Measurements from ENCODE around the gene RGS2.

RGS2 gene

DNA sequence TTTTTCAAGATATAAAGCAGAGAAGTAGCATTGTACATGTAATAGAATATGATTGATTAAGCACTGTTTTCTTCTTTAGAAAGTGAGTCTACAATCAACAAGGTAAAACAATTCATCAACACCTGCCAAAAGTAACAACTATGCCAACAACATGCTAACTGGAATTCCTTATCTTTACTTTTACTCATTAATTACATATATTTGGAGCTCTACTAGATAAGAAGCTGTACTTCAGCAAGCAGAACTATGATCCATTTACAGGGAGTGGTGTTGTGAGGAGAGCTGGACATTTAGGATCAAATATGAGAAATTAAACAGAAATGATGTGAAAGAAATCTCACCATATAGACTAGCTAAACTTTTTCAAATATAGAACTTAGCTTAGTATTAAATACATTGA lies 51.0 kb downstream of the RGS2 start:
- no peak for DNase-seq
- Histone ChIP-seq H3K79me2 (ENCODE audit: control insufficient read depth, insufficient read depth, low read length, poor library complexity) (no peaks in the 10 kb centered on the region), H2AFZ (ENCODE audit: insufficient read depth, low read length, poor library complexity) (no peak overlapping the region), H4K8ac (ENCODE audit: low read depth, low read length) (no peak overlapping the region), H3K9ac (ENCODE audit: low read length) (no peak overlapping the region), H3K14ac (ENCODE audit: low read length) (no peak overlapping the region), H3K36me3 (ENCODE audit: control insufficient read depth in 1 of 2, insufficient read depth in 2 of 2, low read length in 2 of 2) (no peaks in the 10 kb centered on the region), H3K27ac (ENCODE audit: low read depth, low read length) (no peak overlapping the region), H4K12ac (ENCODE audit: low read depth, low read length) (no peak overlapping the region), H3K4me2 (ENCODE audit: low read length) (no peak overlapping the region), H3K79me1 (ENCODE audit: low read length) (no peaks in the 10 kb centered on the region), H2BK120ac (ENCODE audit: insufficient read depth, low read length, poor library complexity) (no peak overlapping the region), H3K4ac (ENCODE audit: low read depth, low read length) (no peak overlapping the region), H2AK5ac (ENCODE audit: low read length) (no peak overlapping the region), H3K9me3 (ENCODE audit: insufficient read depth, low read depth, low read length) (no peaks in the 10 kb centered on the region), H3K4me3 (ENCODE audit: low read depth, low read length) (no peak overlapping the region), H3K4me1 (ENCODE audit: control insufficient read depth in 1 of 2, insufficient read depth in 2 of 2, low read length in 2 of 2) (no peaks in the 10 kb centered on the region), H4K91ac (ENCODE audit: low read depth, low read length) (no peak overlapping the region), H3K27me3 (ENCODE audit: insufficient read depth, low read length) (no peaks in the 10 kb centered on the region), H3K23ac (ENCODE audit: low read length) (no peak overlapping the region), H2BK12ac (ENCODE audit: low read length) (no peak overlapping the region), H2BK5ac (ENCODE audit: low read depth, low read length, poor library complexity) (no peak overlapping the region), H3K18ac (ENCODE audit: low read length) (no peak overlapping the region)

DNA sequence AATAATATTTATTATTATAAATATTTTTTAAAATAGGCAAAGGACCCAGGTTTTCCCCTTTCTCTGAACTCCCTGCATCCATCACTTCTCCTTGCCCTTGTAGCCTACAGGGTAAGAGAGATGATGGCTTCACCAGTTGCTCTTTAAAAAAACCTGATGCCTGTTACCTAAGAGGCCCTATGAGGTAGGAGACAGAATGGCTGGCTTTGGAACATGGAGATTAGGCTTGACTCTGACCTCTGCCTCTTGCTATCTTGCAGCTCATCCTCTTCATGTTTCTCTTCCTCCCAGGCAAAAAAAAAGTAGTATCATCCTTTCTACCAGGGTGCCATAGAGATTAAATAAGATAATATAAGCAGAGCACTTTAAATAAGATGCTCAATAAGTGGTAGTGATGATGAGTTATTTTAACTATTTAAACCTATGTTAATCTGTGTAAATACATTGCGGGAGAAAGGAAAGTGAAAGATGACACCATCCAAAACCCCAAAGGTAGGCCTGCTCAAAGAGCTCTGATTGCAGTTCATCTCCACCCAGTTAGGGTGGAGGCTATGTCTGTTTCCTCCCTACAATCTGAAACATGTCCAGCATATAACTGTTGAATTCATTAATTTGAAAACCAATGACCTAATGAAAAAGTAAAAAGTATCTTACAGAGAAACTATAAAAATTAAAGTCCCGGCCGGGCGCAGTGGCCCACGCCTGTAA lies 51.8 kb downstream of the RGS2 start:
- no peaks in the 10 kb centered on the region for H3K4me1 ChIP-seq (ENCODE audit: control insufficient read depth in 1 of 2, insufficient read depth in 2 of 2, low read length in 2 of 2)
- no peak overlapping the region for H2BK120ac ChIP-seq (ENCODE audit: insufficient read depth, low read length, poor library complexity)
- H3K27ac ChIP-seq (ENCODE audit: low read depth, low read length) = no peak overlapping the region
- H3K4me3 ChIP-seq (ENCODE audit: low read depth, low read length) = no peak overlapping the region
- no peak overlapping the region for H2AK5ac ChIP-seq (ENCODE audit: low read length)
- no peaks in the 10 kb centered on the region for H3K79me2 ChIP-seq (ENCODE audit: control insufficient read depth, insufficient read depth, low read length, poor library complexity)
- H3K18ac ChIP-seq (ENCODE audit: low read length) = no peak overlapping the region
- no peaks in the 10 kb centered on the region for H3K36me3 ChIP-seq (ENCODE audit: control insufficient read depth in 1 of 2, insufficient read depth in 2 of 2, low read length in 2 of 2)
- no CpG with 5 or more reads among the region's 5 CpGs for WGBS (ENCODE audit: extremely low coverage, insufficient coverage, insufficient read length)
- H3K79me1 ChIP-seq (ENCODE audit: low read length) = no peaks in the 10 kb centered on the region
- H2BK12ac ChIP-seq (ENCODE audit: low read length) = no peak overlapping the region
- H3K4ac ChIP-seq (ENCODE audit: low read depth, low read length) = no peak overlapping the region
- H3K23ac ChIP-seq (ENCODE audit: low read length) = no peak overlapping the region
- no peak overlapping the region for H3K4me2 ChIP-seq (ENCODE audit: low read length)
- DNase-seq = no peak
- no peak overlapping the region for H3K14ac ChIP-seq (ENCODE audit: low read length)
- no peaks in the 10 kb centered on the region for H3K9me3 ChIP-seq (ENCODE audit: insufficient read depth, low read depth, low read length)
- no peak overlapping the region for H2AFZ ChIP-seq (ENCODE audit: insufficient read depth, low read length, poor library complexity)
- H4K8ac ChIP-seq (ENCODE audit: low read depth, low read length) = no peak overlapping the region
- H4K91ac ChIP-seq (ENCODE audit: low read depth, low read length) = no peak overlapping the region
- H4K12ac ChIP-seq (ENCODE audit: low read depth, low read length) = no peak overlapping the region
- no peak overlapping the region for H2BK5ac ChIP-seq (ENCODE audit: low read depth, low read length, poor library complexity)
- H3K27me3 ChIP-seq (ENCODE audit: insufficient read depth, low read length) = no peaks in the 10 kb centered on the region
- H3K9ac ChIP-seq (ENCODE audit: low read length) = no peak overlapping the region

DNA sequence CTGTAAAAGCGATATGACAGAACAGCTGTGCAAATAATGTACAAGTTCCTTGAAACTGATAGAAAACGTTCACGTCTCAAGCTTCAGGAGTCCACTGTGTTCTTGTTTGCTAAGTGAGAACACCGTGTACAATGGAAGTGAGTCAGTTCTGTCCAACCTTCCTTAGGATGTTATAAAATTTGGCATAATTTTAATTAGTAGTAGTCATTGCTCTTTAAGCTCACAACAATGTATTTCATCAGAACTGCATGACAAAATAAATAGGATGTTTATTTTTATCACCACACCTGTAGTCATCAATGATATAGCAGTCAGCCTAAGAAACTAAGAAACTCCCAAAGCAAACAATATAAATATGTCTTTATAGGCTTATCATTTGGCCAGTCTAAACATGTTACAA lies 53.0 kb downstream of the RGS2 start:
- no CpG with 5 or more reads among the region's 4 CpGs for WGBS (ENCODE audit: extremely low coverage, insufficient coverage, insufficient read length)
- no peak for DNase-seq

More for the DNA sequence above, 53.0 kb downstream of the RGS2 start:
- Histone ChIP-seq H2AFZ (ENCODE audit: insufficient read depth, low read length, poor library complexity) (no peak overlapping the region), H4K12ac (ENCODE audit: low read depth, low read length) (no peak overlapping the region), H3K27me3 (ENCODE audit: insufficient read depth, low read length) (no peaks in the 10 kb centered on the region), H3K9me3 (ENCODE audit: insufficient read depth, low read depth, low read length) (no peaks in the 10 kb centered on the region), H4K91ac (ENCODE audit: low read depth, low read length) (no peak overlapping the region), H3K9ac (ENCODE audit: low read length) (no peak overlapping the region), H2BK5ac (ENCODE audit: low read depth, low read length, poor library complexity) (no peak overlapping the region), H3K4ac (ENCODE audit: low read depth, low read length) (no peak overlapping the region), H3K4me2 (ENCODE audit: low read length) (no peak overlapping the region), H3K14ac (ENCODE audit: low read length) (no peak overlapping the region), H3K23ac (ENCODE audit: low read length) (no peak overlapping the region), H3K4me3 (ENCODE audit: low read depth, low read length) (no peak overlapping the region), H3K79me1 (ENCODE audit: low read length) (no peaks in the 10 kb centered on the region), H3K18ac (ENCODE audit: low read length) (no peak overlapping the region), H2AK5ac (ENCODE audit: low read length) (no peak overlapping the region), H2BK12ac (ENCODE audit: low read length) (no peak overlapping the region), H3K27ac (ENCODE audit: low read depth, low read length) (no peak overlapping the region), H3K79me2 (ENCODE audit: control insufficient read depth, insufficient read depth, low read length, poor library complexity) (no peaks in the 10 kb centered on the region), H3K4me1 (ENCODE audit: control insufficient read depth in 1 of 2, insufficient read depth in 2 of 2, low read length in 2 of 2) (no peaks in the 10 kb centered on the region), H4K8ac (ENCODE audit: low read depth, low read length) (no peak overlapping the region), H2BK120ac (ENCODE audit: insufficient read depth, low read length, poor library complexity) (no peak overlapping the region), H3K36me3 (ENCODE audit: control insufficient read depth in 1 of 2, insufficient read depth in 2 of 2, low read length in 2 of 2) (no peaks in the 10 kb centered on the region)
